GM23338 (cell line): ENCODE results near the gene LHFPL4. TPM values are rescaled to one million over a fixed set of nuclear protein-coding genes. Genes with fewer than 3 reads are reported as not detected.
"Not testable (repeated sequence)": the region's sequence is repeated elsewhere in the genome, so short reads cannot be mapped to it uniquely, and the experiment has no call there.

Experiments used
- ATAC-seq: fragments of 200-7000 bp; cut with Tn5 transposase; 3 replicates; pipeline ENCODE4 v1.9.1; 2020
- DNase-seq: peaks from one replicate; pipeline ENCODE4 v3.0.0-alpha.2; 2015; ENCODE audit warnings: low spot score
- H2AFZ ChIP-seq: fragments of 200-600 bp; sonication (generic); 2 replicates; pipeline ENCODE4 v1.8.0; 2016; ENCODE audit warnings: antibody characterized with exemption, mild to moderate bottlenecking, moderate library complexity
- H3F3A ChIP-seq: fragments of 200-600 bp; sonication (generic); replicated peaks from 2 replicates; pipeline ENCODE4 v1.8.0; 2017; ENCODE audit warnings: antibody characterized with exemption, mixed run types, low read depth
- H3K27ac ChIP-seq: fragments of 200-600 bp; sonication (generic); 2 replicates; pipeline ENCODE4 v1.6.1; 2016; ENCODE audit warnings: low read depth
- H3K27me3 ChIP-seq: fragments of 200-600 bp; sonication (generic); 2 replicates; pipeline ENCODE4 v1.8.0; 2016; ENCODE audit warnings: mild to moderate bottlenecking, mixed run types, moderate library complexity; ENCODE audit not compliant: insufficient read depth
- H3K36me3 ChIP-seq: fragments of 200-600 bp; sonication (generic); 2 replicates; pipeline ENCODE4 v1.8.0; 2016; ENCODE audit warnings: mild to moderate bottlenecking; ENCODE audit not compliant: insufficient read depth
- H3K4me1 ChIP-seq: fragments of 200-600 bp; sonication (generic); 2 replicates; pipeline ENCODE4 v1.8.0; 2016; ENCODE audit warnings: mild to moderate bottlenecking, moderate library complexity; ENCODE audit not compliant: insufficient read depth
- H3K4me2 ChIP-seq: fragments of 200-600 bp; sonication (generic); 2 replicates; pipeline ENCODE4 v1.7.1; 2017; ENCODE audit warnings: mixed run types
- H3K4me3 ChIP-seq: fragments of 200-600 bp; sonication (generic); 2 replicates; pipeline ENCODE4 v1.6.1; 2016; ENCODE audit warnings: mixed run types
- H3K79me2 ChIP-seq: fragments of 200-600 bp; sonication (generic); replicated peaks from 2 replicates; pipeline ENCODE4 v1.8.0; 2017; ENCODE audit warnings: mild to moderate bottlenecking; ENCODE audit not compliant: insufficient read depth
- H3K9me2 ChIP-seq: fragments of 200-600 bp; sonication (generic); 2 replicates; pipeline ENCODE4 v1.8.0; 2017; ENCODE audit not compliant: insufficient read depth
- H4K20me1 ChIP-seq: fragments of 200-600 bp; sonication (generic); replicated peaks from 2 replicates; pipeline ENCODE4 v1.8.0; 2017; ENCODE audit warnings: mild to moderate bottlenecking; ENCODE audit not compliant: insufficient read depth
- H3K27ac Mint-ChIP-seq: 2 replicates; pipeline ENCODE4 v1.8.0; 2020; ENCODE audit warnings: inconsistent platforms, mild to moderate bottlenecking, moderate library complexity, mixed read lengths
- H3K27me3 Mint-ChIP-seq: 3 replicates; pipeline ENCODE4 v1.8.0; 2022; ENCODE audit warnings: low read depth, mild to moderate bottlenecking, moderate library complexity, mixed read lengths, inconsistent platforms; ENCODE audit not compliant: insufficient read depth, poor library complexity
- H3K36me3 Mint-ChIP-seq: 3 replicates; pipeline ENCODE4 v1.8.0; 2021; ENCODE audit warnings: low read depth, mild to moderate bottlenecking, inconsistent platforms, moderate library complexity, mixed read lengths
- H3K4me1 Mint-ChIP-seq: 3 replicates; pipeline ENCODE4 v1.8.0; 2020; ENCODE audit warnings: mild to moderate bottlenecking, inconsistent platforms, mixed read lengths
- H3K4me3 Mint-ChIP-seq: 3 replicates; pipeline ENCODE4 v1.8.0; 2021; ENCODE audit warnings: moderate library complexity, mild to moderate bottlenecking, inconsistent platforms, mixed read lengths
- H3K9me3 Mint-ChIP-seq: 3 replicates; pipeline ENCODE4 v1.8.0; 2020; ENCODE audit warnings: moderate library complexity, mild to moderate bottlenecking, inconsistent platforms, mixed read lengths
- ETS1 ChIP-seq: IDR thresholded peaks from 2 replicates; pipeline ENCODE4 v1.6.1; 2016; ENCODE audit warnings: antibody characterized with exemption
- EZH2 ChIP-seq: fragments of 200-600 bp; sonication (generic); IDR thresholded peaks from one replicate; pipeline ENCODE4 v1.8.0; 2017; ENCODE audit warnings: antibody characterized with exemption, mild to moderate bottlenecking, low read depth; ENCODE audit not compliant: unreplicated experiment
- EZH2phosphoT487 ChIP-seq: fragments of 200-600 bp; sonication (generic); IDR thresholded peaks from one replicate; pipeline ENCODE4 v1.8.1; 2018; ENCODE audit warnings: antibody characterized with exemption; ENCODE audit not compliant: unreplicated experiment
- JUNB ChIP-seq: IDR thresholded peaks from one replicate; pipeline ENCODE4 v1.6.1; 2016; ENCODE audit warnings: antibody characterized with exemption; ENCODE audit not compliant: unreplicated experiment
- NANOG ChIP-seq: IDR thresholded peaks from 2 replicates; pipeline ENCODE4 v1.6.1; 2016; ENCODE audit warnings: antibody characterized with exemption, borderline replicate concordance
- ZNF462 ChIP-seq: fragments of 250-450 bp; sonication (Bioruptor Pico); IDR thresholded peaks from 2 replicates; pipeline ENCODE4 v1.5.0; 2020; ENCODE audit warnings: mild to moderate bottlenecking, moderate library complexity
- polyA plus RNA-seq: library from polyadenylated mRNA; unstranded; fragments of >200 nt; fragmentation: Nextera tagmentation; extraction: Ambion mirVana; gene quantifications from 2 replicates; pipeline ENCODE4 v1.2.1, GENCODE V29; 2016
- total RNA-seq: library from RNA; depleted of rRNA; stranded (reverse); fragments of >200 nt; shearing (Covaris generic); gene quantifications from 2 replicates; pipeline ENCODE4 v1.2.3, GENCODE V29; 2014
- TF ChIP-seq, protein P1 (sequence below): IDR thresholded peaks from one replicate; pipeline ENCODE4 v1.6.1; 2018; ENCODE audit warnings: antibody characterized with exemption; ENCODE audit not compliant: unreplicated experiment

The LHFPL4 gene
- total and polyA plus RNA-seq, 2 experiments from 2014 or later, result 2.3 to 11.5 TPM

- no peak for TF ChIP-seq ZNF462 (CRISPR knock-in tag)
- TF ChIP-seq ETS1, result no peak
- TF ChIP-seq EZH2, result no peak
- TF ChIP-seq EZH2phosphoT487, result no peak
Observed at GRCh38 chr3:9598783-9599387, 45.3 kb upstream of the LHFPL4 start (continued).

DNA sequence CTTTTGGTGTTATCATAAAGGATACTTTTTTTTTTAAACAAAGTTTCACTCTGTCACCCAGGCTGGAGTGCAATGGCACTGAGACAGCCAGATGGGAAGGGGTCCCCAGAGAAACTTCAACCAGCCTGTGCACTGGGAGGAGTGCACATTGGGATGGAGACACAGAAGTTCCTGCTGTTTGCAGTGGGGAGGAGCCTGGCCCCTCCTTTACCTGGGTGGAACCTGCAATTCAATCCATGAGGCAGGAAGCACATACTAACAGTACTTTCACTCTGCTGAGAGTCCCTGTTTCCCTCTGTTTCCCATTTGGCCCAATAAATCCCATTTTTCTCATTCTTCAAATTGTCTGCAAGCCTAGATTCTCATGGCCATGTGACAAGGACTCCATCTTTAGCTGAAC is 42.3 kb upstream of the LHFPL4 start:
- Histone ChIP-seq H3K4me1 (peaks cover 6% of the 10 kb centered on the region), H2AFZ (0 out of 2 replicates have a peak overlapping the region, but pooled peaks have one; percentile 47), H3K9me2 (no peaks in the 10 kb centered on the region), H3K36me3 (no peaks in the 10 kb centered on the region), H3F3A (0 out of 2 replicates have a peak, but pooled peaks cover 2% of the 10 kb centered on the region), H3K4me2 (no peak overlapping the region), H3K79me2 (no peaks in the 10 kb centered on the region), H3K27ac (no peak overlapping the region), H3K27me3 (no peaks in the 10 kb centered on the region), H3K4me3 (no peak overlapping the region), H4K20me1 (no peaks in the 10 kb centered on the region)
- Mint-ChIP-seq H3K4me1 (no peaks in the 10 kb centered on the region), H3K9me3 (peaks cover 17% of the 10 kb centered on the region; the same call in 2 of the 3 replicates), H3K27me3 (peaks cover 6% of the 10 kb centered on the region), H3K4me3 (no peak overlapping the region), H3K36me3 (peaks cover under 1% of the 10 kb centered on the region; the same call in 2 of the 3 replicates), H3K27ac (no peak overlapping the region)
- ATAC-seq (no peak), DNase-seq (no peak)
- TF ChIP-seq EZH2phosphoT487 (no peak), NANOG (no peak), JUNB (no peak)
- TF ChIP-seq, protein P1, sequence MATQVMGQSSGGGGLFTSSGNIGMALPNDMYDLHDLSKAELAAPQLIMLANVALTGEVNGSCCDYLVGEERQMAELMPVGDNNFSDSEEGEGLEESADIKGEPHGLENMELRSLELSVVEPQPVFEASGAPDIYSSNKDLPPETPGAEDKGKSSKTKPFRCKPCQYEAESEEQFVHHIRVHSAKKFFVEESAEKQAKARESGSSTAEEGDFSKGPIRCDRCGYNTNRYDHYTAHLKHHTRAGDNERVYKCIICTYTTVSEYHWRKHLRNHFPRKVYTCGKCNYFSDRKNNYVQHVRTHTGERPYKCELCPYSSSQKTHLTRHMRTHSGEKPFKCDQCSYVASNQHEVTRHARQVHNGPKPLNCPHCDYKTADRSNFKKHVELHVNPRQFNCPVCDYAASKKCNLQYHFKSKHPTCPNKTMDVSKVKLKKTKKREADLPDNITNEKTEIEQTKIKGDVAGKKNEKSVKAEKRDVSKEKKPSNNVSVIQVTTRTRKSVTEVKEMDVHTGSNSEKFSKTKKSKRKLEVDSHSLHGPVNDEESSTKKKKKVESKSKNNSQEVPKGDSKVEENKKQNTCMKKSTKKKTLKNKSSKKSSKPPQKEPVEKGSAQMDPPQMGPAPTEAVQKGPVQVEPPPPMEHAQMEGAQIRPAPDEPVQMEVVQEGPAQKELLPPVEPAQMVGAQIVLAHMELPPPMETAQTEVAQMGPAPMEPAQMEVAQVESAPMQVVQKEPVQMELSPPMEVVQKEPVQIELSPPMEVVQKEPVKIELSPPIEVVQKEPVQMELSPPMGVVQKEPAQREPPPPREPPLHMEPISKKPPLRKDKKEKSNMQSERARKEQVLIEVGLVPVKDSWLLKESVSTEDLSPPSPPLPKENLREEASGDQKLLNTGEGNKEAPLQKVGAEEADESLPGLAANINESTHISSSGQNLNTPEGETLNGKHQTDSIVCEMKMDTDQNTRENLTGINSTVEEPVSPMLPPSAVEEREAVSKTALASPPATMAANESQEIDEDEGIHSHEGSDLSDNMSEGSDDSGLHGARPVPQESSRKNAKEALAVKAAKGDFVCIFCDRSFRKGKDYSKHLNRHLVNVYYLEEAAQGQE, result no peak

DNA sequence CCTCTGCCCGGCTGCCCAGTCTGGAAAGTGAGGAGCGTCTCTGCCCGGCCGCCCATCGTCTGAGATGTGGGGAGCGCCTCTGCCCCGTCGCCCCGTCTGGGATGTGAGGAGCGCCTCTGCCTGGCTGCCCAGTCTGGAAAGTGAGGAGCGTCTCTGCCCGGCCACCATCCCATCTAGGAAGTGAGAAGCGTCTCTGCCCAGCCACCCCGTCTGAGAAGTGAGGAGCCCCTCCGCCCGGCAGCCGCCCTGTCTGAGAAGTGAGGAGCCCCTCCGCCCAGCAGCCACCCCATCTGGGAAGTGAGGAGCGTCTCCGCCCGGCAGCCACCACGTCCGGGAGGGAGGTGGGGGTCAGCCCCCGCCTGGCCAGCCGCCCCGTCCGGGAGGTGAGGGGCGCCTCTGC is 38.2 kb upstream of the LHFPL4 start:
- not testable (repeated sequence) for ATAC-seq, H3K4me1 ChIP-seq, H3K4me2 ChIP-seq, H3K27ac ChIP-seq, H3K36me3 ChIP-seq, DNase-seq, H3K4me3 ChIP-seq, H4K20me1 ChIP-seq, H3K36me3 Mint-ChIP-seq, H3F3A ChIP-seq, H3K27ac Mint-ChIP-seq, H2AFZ ChIP-seq, H3K4me1 Mint-ChIP-seq, H3K9me2 ChIP-seq, H3K79me2 ChIP-seq, H3K27me3 Mint-ChIP-seq, H3K4me3 Mint-ChIP-seq, H3K27me3 ChIP-seq
- H3K9me3 Mint-ChIP-seq, result peaks cover 25% of the 10 kb centered on the region; the same call in 2 of the 3 replicates
